SJSA1 (cell line): ENCODE measurements around the gene PHLDB1. TPM values are rescaled to one million over a fixed set of nuclear protein-coding genes. Genes with fewer than 3 reads are reported as not detected.
A peak's percentile ranks its signal among the peaks of the same experiment; 100 is the strongest.

Experiments
- DNase-seq, 2 experiments: peaks; one replicate each; pipeline ENCODE4 v3.0.0-alpha.2; 2015 to 2020; ENCODE audit warnings: low spot score in 2 of 2, low read depth in 1 of 2
- H3K27ac ChIP-seq: fragments of 250-450 bp; sonication (Bioruptor Pico); 2 replicates; pipeline ENCODE4 v1.5.1; 2020; ENCODE audit warnings: mild to moderate bottlenecking, moderate library complexity
- H3K27me3 ChIP-seq: fragments of 250-450 bp; sonication (Bioruptor Pico); replicated peaks from 2 replicates; pipeline ENCODE4 v1.5.1; 2020; ENCODE audit warnings: mild to moderate bottlenecking, moderate library complexity
- H3K36me3 ChIP-seq: fragments of 250-450 bp; sonication (Bioruptor Pico); 2 replicates; pipeline ENCODE4 v1.5.1; 2020; ENCODE audit warnings: mild to moderate bottlenecking
- H3K4me1 ChIP-seq: fragments of 250-450 bp; sonication (Bioruptor Pico); replicated peaks from 2 replicates; pipeline ENCODE4 v1.6.1; 2021; ENCODE audit warnings: mild to moderate bottlenecking
- H3K4me3 ChIP-seq: fragments of 250-450 bp; sonication (Bioruptor Pico); 2 replicates; pipeline ENCODE4 v1.5.1; 2020; ENCODE audit warnings: mild to moderate bottlenecking
- H3K9me3 ChIP-seq: fragments of 250-450 bp; sonication (Bioruptor Pico); replicated peaks from 2 replicates; pipeline ENCODE4 v1.5.1; 2020; ENCODE audit warnings: mild to moderate bottlenecking
- total RNA-seq: library from RNA; depleted of rRNA; stranded (reverse); fragments of >200 nt; shearing (Covaris generic); gene quantifications from 2 replicates; pipeline ENCODE4 v1.2.3, GENCODE V29; 2014

PHLDB1 gene
- total RNA-seq, 1 experiment from 2014 or later, result 38.9 TPM

GRCh38 chr11:118658429-118659313, 51.3 kb downstream of the PHLDB1 start:
- peaks cover 12% of the 10 kb centered on the region for H3K36me3 ChIP-seq
- H3K4me1 ChIP-seq, result peaks cover 3% of the 10 kb centered on the region; the same call in 1 of the 2 replicates
- no peak overlapping the region for H3K27ac ChIP-seq
- DNase-seq, result peak in 1 of 2 experiments; percentile 5
- no peak overlapping the region for H3K4me3 ChIP-seq
- H3K9me3 ChIP-seq, result no peaks in the 10 kb centered on the region
- H3K27me3 ChIP-seq, result no peaks in the 10 kb centered on the region

DNA sequence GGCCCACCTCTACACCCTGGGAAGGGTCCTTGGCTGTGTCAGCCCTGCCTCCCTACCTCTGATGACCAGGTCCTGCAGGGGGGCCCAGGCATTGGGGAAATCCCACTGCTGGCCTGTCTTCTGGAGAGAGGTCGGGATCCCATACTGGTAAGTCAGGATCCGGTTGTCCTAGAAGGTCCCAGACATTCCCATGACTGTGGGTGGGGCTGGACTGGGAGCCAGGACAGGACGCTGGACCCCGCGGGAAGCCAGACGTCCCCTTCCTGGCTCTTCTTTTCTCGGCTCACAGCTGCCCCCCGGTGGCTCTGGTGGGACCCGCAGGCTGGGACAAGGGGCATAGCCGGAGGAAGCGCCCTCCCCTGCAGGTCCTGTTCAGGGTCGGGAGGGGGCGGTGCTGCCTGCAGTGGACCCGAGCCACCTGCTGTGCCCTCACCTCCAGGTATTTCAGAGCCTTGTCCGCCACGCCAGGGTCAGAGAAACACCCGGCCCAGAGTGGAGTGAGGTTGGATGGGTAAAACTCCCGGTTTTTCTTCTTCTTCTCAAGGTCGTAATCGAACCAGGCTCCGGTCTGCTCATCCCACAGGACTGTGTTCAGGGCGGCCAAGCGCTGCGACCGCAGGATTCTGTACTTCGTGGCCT, 52.0 kb downstream of the PHLDB1 start:
- H3K4me1 ChIP-seq, result peaks cover 3% of the 10 kb centered on the region; the same call in 1 of the 2 replicates
- no peak overlapping the region for H3K4me3 ChIP-seq
- no peaks in the 10 kb centered on the region for H3K9me3 ChIP-seq
- H3K36me3 ChIP-seq, result peaks cover 12% of the 10 kb centered on the region
- no peak overlapping the region for H3K27ac ChIP-seq
- DNase-seq, result peak; percentile 84 to 87
- no peaks in the 10 kb centered on the region for H3K27me3 ChIP-seq

GRCh38 chr11:118659953-118660680, 52.7 kb downstream of the PHLDB1 start:
- H3K27ac ChIP-seq, result no peak overlapping the region
- no peaks in the 10 kb centered on the region for H3K27me3 ChIP-seq
- DNase-seq, result no peak
- H3K36me3 ChIP-seq, result peaks cover 12% of the 10 kb centered on the region
- H3K4me3 ChIP-seq, result no peak overlapping the region
- peaks cover 3% of the 10 kb centered on the region; the same call in 1 of the 2 replicates for H3K4me1 ChIP-seq
- no peaks in the 10 kb centered on the region for H3K9me3 ChIP-seq

- H3K9me3 ChIP-seq, result no peaks in the 10 kb centered on the region
- H3K4me3 ChIP-seq, result no peak overlapping the region
- no peak for DNase-seq
- no peak overlapping the region for H3K27ac ChIP-seq
- peaks cover 3% of the 10 kb centered on the region; the same call in 1 of the 2 replicates for H3K4me1 ChIP-seq
- H3K36me3 ChIP-seq, result peaks cover 12% of the 10 kb centered on the region
- H3K27me3 ChIP-seq, result no peaks in the 10 kb centered on the region
Measured at GRCh38 chr11:118660681-118661424, 53.4 kb downstream of the PHLDB1 start.

- Histone ChIP-seq H3K27me3 (no peaks in the 10 kb centered on the region), H3K36me3 (peaks cover 7% of the 10 kb centered on the region), H3K27ac (no peak overlapping the region), H3K9me3 (no peaks in the 10 kb centered on the region), H3K4me1 (peaks cover 3% of the 10 kb centered on the region; the same call in 1 of the 2 replicates), H3K4me3 (no peak overlapping the region)
- DNase-seq, result no peak
Measured at GRCh38 chr11:118661425-118662301, 54.2 kb downstream of the PHLDB1 start.

DNA sequence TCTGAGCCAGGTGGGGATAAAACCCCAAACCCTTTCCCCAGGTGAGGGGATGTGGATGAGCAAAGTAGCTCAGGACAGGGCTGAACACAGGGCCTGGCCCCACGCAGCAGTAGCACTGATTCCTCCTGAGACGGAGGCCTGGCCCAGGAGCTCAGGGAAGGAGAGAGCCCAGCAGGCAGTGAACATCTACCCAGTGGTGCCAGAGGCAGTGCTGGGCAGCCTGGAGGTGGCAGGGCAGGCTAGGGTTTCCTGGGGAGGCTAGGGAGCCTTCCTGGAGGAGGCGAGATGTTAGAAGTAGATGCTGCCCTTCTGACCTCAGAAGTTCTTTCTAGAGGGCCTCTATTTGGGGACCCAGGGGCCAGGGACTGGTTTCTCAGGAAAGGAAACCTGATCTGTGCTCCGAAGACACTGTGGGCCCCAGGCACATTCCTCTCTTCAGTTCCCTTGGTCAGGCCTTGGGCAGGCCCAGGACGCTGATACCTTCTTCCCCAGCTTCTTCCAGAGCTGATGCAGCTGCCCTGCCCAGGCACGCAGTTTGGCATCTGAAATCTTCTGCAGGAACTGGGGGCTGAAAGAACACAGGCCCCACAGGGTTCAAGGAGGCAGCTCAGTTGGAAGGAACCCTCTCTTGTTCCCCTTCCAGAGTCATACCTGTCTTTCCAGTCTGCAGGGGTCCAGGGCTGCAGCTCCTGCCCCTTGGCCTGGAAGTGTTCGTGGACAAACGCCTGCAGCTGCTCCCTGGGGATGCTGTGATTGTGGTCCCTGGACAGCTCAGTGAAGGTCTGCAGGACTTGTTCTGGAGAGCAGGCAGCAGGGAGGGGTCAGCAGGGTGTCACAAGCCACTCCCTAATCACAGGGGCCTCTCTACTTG, 55.2 kb downstream of the PHLDB1 start:
- H3K4me3 ChIP-seq, result no peak overlapping the region
- peaks cover 3% of the 10 kb centered on the region; the same call in 1 of the 2 replicates for H3K4me1 ChIP-seq
- H3K27me3 ChIP-seq, result no peaks in the 10 kb centered on the region
- peaks cover 4% of the 10 kb centered on the region for H3K36me3 ChIP-seq
- no peaks in the 10 kb centered on the region for H3K9me3 ChIP-seq
- no peak overlapping the region for H3K27ac ChIP-seq
- DNase-seq, result no peak

- Histone ChIP-seq H3K9me3 (no peaks in the 10 kb centered on the region), H3K27me3 (no peaks in the 10 kb centered on the region), H3K4me1 (peaks cover 3% of the 10 kb centered on the region; the same call in 1 of the 2 replicates), H3K36me3 (peaks cover 1% of the 10 kb centered on the region; the same call in 1 of the 2 replicates), H3K27ac (no peak overlapping the region), H3K4me3 (no peak overlapping the region)
- DNase-seq, result no peak
Measured at GRCh38 chr11:118663381-118663780, 56.0 kb downstream of the PHLDB1 start.

- no peaks in the 10 kb centered on the region for H3K9me3 ChIP-seq
- H3K4me3 ChIP-seq, result no peak overlapping the region
- no peak for DNase-seq
- H3K27me3 ChIP-seq, result no peaks in the 10 kb centered on the region
- H3K36me3 ChIP-seq, result no peaks in the 10 kb centered on the region
- H3K4me1 ChIP-seq, result peaks cover 3% of the 10 kb centered on the region; the same call in 1 of the 2 replicates
- no peak overlapping the region for H3K27ac ChIP-seq
Measured at GRCh38 chr11:118663902-118664301, 56.5 kb downstream of the PHLDB1 start.

GRCh38 chr11:118666371-118666770, 59.0 kb downstream of the PHLDB1 start:
- H3K4me1 ChIP-seq, result no peaks in the 10 kb centered on the region
- no peaks in the 10 kb centered on the region for H3K9me3 ChIP-seq
- no peak overlapping the region for H3K27ac ChIP-seq
- DNase-seq, result no peak
- H3K27me3 ChIP-seq, result no peaks in the 10 kb centered on the region
- H3K4me3 ChIP-seq, result no peak overlapping the region
- no peaks in the 10 kb centered on the region for H3K36me3 ChIP-seq

GRCh38 chr11:118670063-118670462, 62.6 kb downstream of the PHLDB1 start:
- H3K27me3 ChIP-seq, result no peaks in the 10 kb centered on the region

DNA sequence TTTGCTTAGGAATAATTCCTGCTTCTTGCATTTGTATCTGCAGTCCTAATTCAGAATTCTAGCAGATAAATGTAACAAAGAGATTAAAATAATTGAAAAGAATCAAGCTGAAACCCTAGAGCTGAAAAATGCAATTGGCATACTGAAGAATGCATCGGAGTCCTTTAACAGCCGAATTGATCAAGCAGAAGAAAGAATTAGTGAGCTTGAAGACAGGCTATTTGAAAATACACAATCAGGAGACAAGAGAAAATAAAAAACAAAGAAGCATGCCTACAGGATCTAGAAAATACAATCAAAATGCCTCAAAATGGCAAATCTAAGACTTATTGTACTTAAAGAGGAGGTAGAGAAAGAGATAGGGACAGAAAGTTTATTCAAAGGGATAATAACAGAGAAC, 63.8 kb downstream of the PHLDB1 start:
- Histone ChIP-seq H3K27me3 (no peaks in the 10 kb centered on the region), H3K9me3 (no peaks in the 10 kb centered on the region), H3K4me3 (no peak overlapping the region), H3K4me1 (no peaks in the 10 kb centered on the region), H3K36me3 (no peaks in the 10 kb centered on the region), H3K27ac (no peak overlapping the region)
- no peak for DNase-seq

More at GRCh38 chr11:118670063-118670462, 62.6 kb downstream of the PHLDB1 start:
- Histone ChIP-seq H3K4me3 (no peak overlapping the region), H3K9me3 (no peaks in the 10 kb centered on the region), H3K4me1 (no peaks in the 10 kb centered on the region), H3K27ac (no peak overlapping the region), H3K36me3 (no peaks in the 10 kb centered on the region)
- DNase-seq, result no peak

DNA sequence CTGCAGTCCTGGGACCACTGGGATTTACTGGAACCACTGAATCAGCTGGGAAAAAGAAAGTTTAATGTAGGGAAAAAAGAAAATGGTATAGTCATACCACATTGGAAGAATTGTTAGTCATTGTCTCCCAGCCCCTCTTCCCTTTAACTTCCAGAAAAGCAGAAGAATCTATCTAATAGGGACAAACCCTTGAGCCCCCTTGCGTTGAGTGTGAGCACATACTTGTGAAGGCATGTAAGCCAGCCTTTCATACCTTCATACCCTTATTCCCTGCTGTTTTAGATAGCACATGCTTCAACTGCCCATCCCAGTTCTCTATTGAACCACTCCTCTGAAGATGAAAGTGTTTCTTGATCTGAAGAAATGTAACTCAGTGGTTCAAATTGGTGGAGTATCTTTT, 65.4 kb downstream of the PHLDB1 start:
- Histone ChIP-seq H3K27ac (no peak overlapping the region), H3K36me3 (no peaks in the 10 kb centered on the region), H3K4me1 (no peaks in the 10 kb centered on the region), H3K27me3 (no peaks in the 10 kb centered on the region), H3K4me3 (no peak overlapping the region), H3K9me3 (no peaks in the 10 kb centered on the region)
- DNase-seq, result no peak
